Karpas-422 (cell line): ENCODE measurements around the gene RBMS3. TPM values are rescaled to one million over a fixed set of nuclear protein-coding genes. Genes with fewer than 3 reads are reported as not detected.

Source experiments
- DNase-seq: peaks from one replicate; pipeline ENCODE4 v3.0.0-alpha.2; 2015
- H2AFZ ChIP-seq: fragments of 200-600 bp; sonication (generic); 2 replicates; pipeline ENCODE4 v1.6.1; 2014; ENCODE audit warnings: antibody characterized with exemption, low read length, mixed read lengths
- H3K27ac ChIP-seq: fragments of 200-600 bp; sonication (generic); 2 replicates; pipeline ENCODE4 v1.5.1; 2014; ENCODE audit warnings: mild to moderate bottlenecking, low read length, moderate library complexity
- H3K27me3 ChIP-seq: fragments of 200-600 bp; sonication (generic); 2 replicates; pipeline ENCODE4 v1.6.1; 2014; ENCODE audit warnings: low read length, mixed read lengths
- H3K36me3 ChIP-seq: fragments of 200-600 bp; sonication (generic); 2 replicates; pipeline ENCODE4 v1.6.1; 2014; ENCODE audit warnings: low read length, mixed read lengths; ENCODE audit not compliant: insufficient read depth
- H3K4me1 ChIP-seq: fragments of 200-600 bp; sonication (generic); 2 replicates; pipeline ENCODE4 v1.6.1; 2014; ENCODE audit warnings: mild to moderate bottlenecking, low read length, mixed read lengths
- H3K4me2 ChIP-seq: fragments of 200-600 bp; sonication (generic); 2 replicates; pipeline ENCODE4 v1.6.1; 2014; ENCODE audit warnings: low read length, low read depth, mild to moderate bottlenecking; ENCODE audit not compliant: poor library complexity, severe bottlenecking
- H3K4me3 ChIP-seq: fragments of 200-600 bp; sonication (generic); 2 replicates; pipeline ENCODE4 v1.5.1; 2014; ENCODE audit warnings: mild to moderate bottlenecking, antibody characterized with exemption, low read length, mixed read lengths
- H3K79me2 ChIP-seq: fragments of 200-600 bp; sonication (generic); 2 replicates; pipeline ENCODE4 v1.6.1; 2014; ENCODE audit warnings: mild to moderate bottlenecking, low read length, mixed read lengths
- H3K9ac ChIP-seq: fragments of 200-600 bp; sonication (generic); 2 replicates; pipeline ENCODE4 v1.6.0; 2014; ENCODE audit warnings: low read length
- H3K9me2 ChIP-seq: fragments of 200-600 bp; sonication (generic), shearing (Covaris generic); replicated peaks from 2 replicates; pipeline ENCODE4 v1.6.0; 2014; ENCODE audit warnings: mild to moderate bottlenecking, low read length, moderate library complexity; ENCODE audit not compliant: insufficient read depth
- H3K9me3 ChIP-seq: fragments of 300-700, 200-600 bp; sonication (generic); 2 replicates; pipeline ENCODE4 v1.6.1; 2014; ENCODE audit warnings: low read length, mixed read lengths
- H4K20me1 ChIP-seq: fragments of 200-600 bp; sonication (generic); 2 replicates; pipeline ENCODE4 v1.6.1; 2014; ENCODE audit warnings: mild to moderate bottlenecking, antibody characterized with exemption, low read length, low read depth; ENCODE audit not compliant: insufficient read depth
- total RNA-seq: library from RNA; depleted of rRNA; stranded (reverse); fragments of >200 nt; shearing (Covaris generic); gene quantifications from 2 replicates; pipeline ENCODE4 v1.2.3, GENCODE V29; 2014; ENCODE audit warnings: low replicate concordance

Gene RBMS3
- total RNA-seq, 1 experiment from 2014 or later, result not detected

DNA sequence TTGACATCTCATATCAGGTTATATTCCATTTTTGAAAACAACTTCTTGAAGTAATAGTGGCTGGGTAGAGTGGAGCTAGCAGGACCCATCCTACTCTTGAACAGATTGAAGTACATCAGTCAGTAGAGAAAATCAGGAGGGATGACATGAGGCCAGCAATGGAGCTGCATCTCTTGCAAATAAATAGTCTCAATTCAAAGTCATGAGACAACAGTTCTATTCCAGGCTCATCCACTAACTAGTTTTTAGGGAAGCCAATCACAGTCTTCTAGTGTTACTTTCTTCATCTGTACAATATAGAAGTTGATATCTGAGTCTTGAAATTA, 477.2 kb downstream of the RBMS3 start:
- Histone ChIP-seq H3K4me3 (no peak overlapping the region), H3K9ac (no peak overlapping the region), H3K36me3 (no peaks in the 10 kb centered on the region), H3K27ac (no peak overlapping the region), H4K20me1 (no peaks in the 10 kb centered on the region), H3K79me2 (no peaks in the 10 kb centered on the region), H3K4me1 (no peaks in the 10 kb centered on the region), H3K4me2 (no peak overlapping the region), H3K27me3 (no peaks in the 10 kb centered on the region), H3K9me2 (no peaks in the 10 kb centered on the region), H2AFZ (no peak overlapping the region), H3K9me3 (peaks cover 10% of the 10 kb centered on the region)
- DNase-seq, result no peak

DNA sequence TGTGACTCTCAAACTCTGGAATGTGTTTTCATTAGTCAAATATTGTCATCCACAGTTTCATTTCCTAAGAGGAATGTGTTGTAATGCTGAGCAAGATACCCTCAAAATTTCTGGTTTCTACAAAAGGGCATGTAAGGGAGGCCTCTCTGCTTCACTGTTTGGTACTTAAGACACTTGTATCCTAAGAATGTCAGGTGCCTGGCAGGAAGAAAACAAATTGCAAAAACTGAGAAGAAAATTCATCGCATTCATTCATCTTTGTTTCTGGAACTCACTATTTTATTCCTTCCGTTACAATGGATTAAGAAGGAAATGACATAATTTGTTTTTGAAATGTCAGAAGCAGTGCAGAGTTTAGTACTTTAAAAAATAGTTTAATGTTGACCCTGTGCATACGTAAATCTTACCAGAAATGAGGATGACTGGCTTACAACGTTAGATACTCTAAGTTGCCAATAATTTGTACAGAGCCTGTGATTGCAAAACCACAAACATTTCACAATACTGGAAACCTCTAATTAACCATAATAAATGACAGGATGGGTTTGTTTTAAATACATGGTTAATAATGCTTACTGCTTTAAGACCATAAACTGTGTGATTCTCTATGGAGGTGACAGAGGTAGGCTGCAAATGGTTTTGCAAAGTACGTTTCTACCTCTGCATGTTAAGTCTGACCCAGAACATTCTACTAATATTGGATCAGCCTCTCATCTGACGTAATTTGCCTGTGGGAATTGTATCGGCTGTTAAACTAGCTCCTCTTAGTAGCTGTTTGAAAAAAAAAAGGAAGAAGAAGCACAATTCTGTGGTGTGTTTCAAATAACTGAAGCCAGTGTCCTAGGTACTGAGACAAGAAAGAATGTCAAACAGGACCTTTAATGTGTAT, 477.8 kb downstream of the RBMS3 start:
- H3K9me2 ChIP-seq, result no peaks in the 10 kb centered on the region

DNA sequence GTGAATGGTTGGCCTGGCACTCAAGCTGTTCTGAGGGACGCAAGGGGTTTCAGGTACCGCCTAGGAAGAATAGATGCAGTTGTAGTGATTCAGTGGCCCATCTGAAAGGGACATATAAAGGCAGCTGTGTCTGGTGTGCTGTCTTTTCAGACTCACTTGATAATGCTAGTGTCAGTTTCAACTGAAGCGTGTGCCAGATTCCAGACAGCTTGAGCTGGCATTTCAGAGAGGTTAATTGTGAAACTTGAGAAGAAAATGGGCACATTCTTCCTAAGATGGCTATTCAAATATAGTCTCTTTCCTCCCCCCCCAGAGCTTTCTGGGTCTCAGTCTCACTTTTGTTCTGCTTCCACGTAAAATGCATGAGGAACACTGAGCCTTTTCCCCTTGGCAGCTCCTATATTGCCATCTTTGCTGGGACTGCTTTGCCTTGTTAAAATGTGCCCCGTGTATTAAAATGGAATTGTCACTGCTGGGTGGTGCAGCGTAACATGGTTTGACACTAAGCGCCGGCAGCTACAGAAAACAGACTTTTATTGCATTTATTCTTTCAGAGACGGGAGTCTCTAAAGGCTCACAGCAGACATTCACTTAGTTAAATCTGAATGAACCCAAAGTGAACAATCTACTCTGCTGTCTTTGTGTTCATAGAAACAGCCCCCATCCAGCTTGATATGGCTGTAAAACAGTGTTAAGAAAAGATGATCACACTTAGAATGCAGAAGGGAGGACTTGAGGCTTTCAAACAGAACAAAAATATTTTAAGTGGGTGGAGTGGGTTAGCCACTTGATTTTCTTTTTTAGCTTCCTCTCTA, 478.7 kb downstream of the RBMS3 start:
- Histone ChIP-seq H3K4me2 (no peak overlapping the region), H3K27me3 (no peaks in the 10 kb centered on the region), H3K27ac (no peak overlapping the region), H3K4me3 (no peak overlapping the region), H3K4me1 (no peaks in the 10 kb centered on the region), H3K9me3 (peaks cover 5% of the 10 kb centered on the region), H3K79me2 (no peaks in the 10 kb centered on the region), H4K20me1 (no peaks in the 10 kb centered on the region), H3K9me2 (no peaks in the 10 kb centered on the region), H2AFZ (no peak overlapping the region), H3K36me3 (no peaks in the 10 kb centered on the region), H3K9ac (no peak overlapping the region)
- no peak for DNase-seq

More for the DNA sequence above, 477.8 kb downstream of the RBMS3 start:
- H3K27ac ChIP-seq, result no peak overlapping the region
- H3K4me3 ChIP-seq, result no peak overlapping the region
- no peaks in the 10 kb centered on the region for H3K27me3 ChIP-seq
- no peaks in the 10 kb centered on the region for H3K4me1 ChIP-seq
- H3K36me3 ChIP-seq, result no peaks in the 10 kb centered on the region
- no peaks in the 10 kb centered on the region for H4K20me1 ChIP-seq
- peaks cover 8% of the 10 kb centered on the region for H3K9me3 ChIP-seq
- H2AFZ ChIP-seq, result no peak overlapping the region
- H3K79me2 ChIP-seq, result no peaks in the 10 kb centered on the region
- H3K4me2 ChIP-seq, result no peak overlapping the region
- DNase-seq, result no peak
- H3K9ac ChIP-seq, result no peak overlapping the region

DNA sequence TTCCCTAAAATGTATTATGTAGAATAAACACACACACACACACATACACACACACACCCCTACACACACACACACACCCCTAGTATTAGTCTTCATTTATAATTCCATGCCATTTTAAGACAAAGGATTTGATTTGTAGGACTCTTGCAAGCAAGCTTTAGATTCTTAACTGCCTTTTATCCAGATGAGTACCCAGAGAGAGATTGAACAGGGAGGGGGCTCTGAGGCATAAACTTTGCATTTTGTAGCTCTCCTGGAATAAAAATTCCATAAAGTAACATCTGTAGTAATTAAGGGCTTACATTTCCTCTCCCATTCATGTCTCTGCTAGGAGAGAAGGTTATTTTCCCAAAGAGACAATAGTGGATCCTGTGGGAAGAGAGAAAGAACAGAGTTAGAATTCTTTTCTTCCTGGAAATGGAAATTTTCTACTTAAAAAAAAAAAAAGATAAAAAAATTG, 479.4 kb downstream of the RBMS3 start:
- H3K9me3 ChIP-seq, result peaks cover 7% of the 10 kb centered on the region
- H3K9ac ChIP-seq, result no peak overlapping the region
- H3K27ac ChIP-seq, result no peak overlapping the region
- no peak for DNase-seq
- no peaks in the 10 kb centered on the region for H3K27me3 ChIP-seq
- H3K4me1 ChIP-seq, result no peaks in the 10 kb centered on the region
- H3K36me3 ChIP-seq, result no peaks in the 10 kb centered on the region
- H3K9me2 ChIP-seq, result no peaks in the 10 kb centered on the region
- H4K20me1 ChIP-seq, result no peaks in the 10 kb centered on the region
- H3K4me2 ChIP-seq, result no peak overlapping the region
- no peak overlapping the region for H3K4me3 ChIP-seq
- H3K79me2 ChIP-seq, result no peaks in the 10 kb centered on the region
- H2AFZ ChIP-seq, result no peak overlapping the region

DNA sequence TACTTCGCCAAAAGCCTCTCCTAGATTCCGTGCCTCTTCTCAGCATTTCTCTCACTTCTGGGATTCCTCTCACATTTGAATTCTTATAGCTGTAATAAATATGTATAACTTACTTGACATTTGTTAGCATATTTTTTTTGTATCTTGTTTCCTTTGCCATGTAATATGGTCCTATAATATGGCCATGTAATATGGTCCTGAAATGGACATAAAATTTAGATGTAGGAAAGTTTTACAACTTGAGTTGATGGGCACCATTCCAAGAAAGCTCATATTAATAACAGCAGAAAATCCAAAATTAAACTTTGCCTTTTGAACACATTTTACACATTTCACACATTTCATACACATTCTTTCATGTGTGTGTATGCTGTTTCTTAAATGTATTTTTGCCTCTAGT, 480.6 kb downstream of the RBMS3 start:
- Histone ChIP-seq H3K4me3 (no peak overlapping the region), H3K27ac (no peak overlapping the region), H4K20me1 (no peaks in the 10 kb centered on the region), H3K79me2 (no peaks in the 10 kb centered on the region), H3K27me3 (no peaks in the 10 kb centered on the region), H2AFZ (no peak overlapping the region), H3K4me1 (no peaks in the 10 kb centered on the region), H3K4me2 (no peak overlapping the region), H3K9me3 (peaks cover 7% of the 10 kb centered on the region), H3K9ac (no peak overlapping the region), H3K9me2 (no peaks in the 10 kb centered on the region), H3K36me3 (no peaks in the 10 kb centered on the region)
- no peak for DNase-seq

DNA sequence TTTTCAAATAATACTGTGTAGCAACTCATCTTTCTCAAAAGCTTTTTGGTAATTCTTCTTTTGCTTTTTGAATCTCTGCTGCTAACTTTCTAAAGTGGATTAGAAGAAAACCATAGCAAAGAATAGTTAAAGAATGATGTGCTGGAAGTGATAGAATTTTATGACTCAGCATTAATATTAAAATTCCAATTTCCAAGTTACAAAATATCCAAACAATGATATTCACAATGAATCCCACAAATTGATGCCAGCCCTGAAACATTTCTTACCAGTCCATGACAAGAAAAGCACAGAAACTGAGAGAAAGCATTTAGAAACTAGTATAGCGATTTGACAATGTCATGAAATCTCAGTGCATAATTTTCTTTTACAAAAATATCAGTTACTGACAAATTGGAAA, 482.2 kb downstream of the RBMS3 start:
- Histone ChIP-seq H3K4me3 (no peak overlapping the region), H3K4me1 (no peaks in the 10 kb centered on the region), H2AFZ (no peak overlapping the region), H3K4me2 (no peak overlapping the region), H3K36me3 (no peaks in the 10 kb centered on the region), H3K9me2 (no peaks in the 10 kb centered on the region), H3K27ac (no peak overlapping the region), H4K20me1 (no peaks in the 10 kb centered on the region), H3K27me3 (no peaks in the 10 kb centered on the region), H3K9me3 (peaks cover 7% of the 10 kb centered on the region), H3K79me2 (no peaks in the 10 kb centered on the region), H3K9ac (no peak overlapping the region)
- DNase-seq, result no peak

DNA sequence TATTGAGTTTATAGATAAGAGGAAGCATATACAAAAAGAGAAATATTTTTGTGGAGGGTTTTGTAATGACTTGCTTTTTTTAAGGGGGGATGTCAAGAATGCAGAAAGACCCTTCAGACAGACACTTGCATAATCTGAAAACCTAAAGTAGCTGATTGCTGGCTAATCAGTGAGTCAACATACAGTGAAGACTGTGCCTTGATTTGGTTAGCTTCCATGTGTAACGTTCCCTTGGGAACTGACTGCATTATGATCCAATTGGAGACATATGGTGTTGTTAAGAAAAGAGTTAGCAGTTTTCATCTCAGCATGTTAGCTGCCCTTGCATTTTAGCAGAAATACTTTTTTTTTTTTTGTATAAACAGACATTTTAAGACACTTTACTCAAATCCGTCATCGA, 483.2 kb downstream of the RBMS3 start:
- no peak overlapping the region for H2AFZ ChIP-seq
- H3K9me2 ChIP-seq, result no peaks in the 10 kb centered on the region
- no peaks in the 10 kb centered on the region for H4K20me1 ChIP-seq
- no peak overlapping the region for H3K9ac ChIP-seq
- no peak overlapping the region for H3K4me3 ChIP-seq
- no peaks in the 10 kb centered on the region for H3K27me3 ChIP-seq
- H3K4me1 ChIP-seq, result no peaks in the 10 kb centered on the region
- no peak overlapping the region for H3K4me2 ChIP-seq
- DNase-seq, result no peak
- H3K36me3 ChIP-seq, result no peaks in the 10 kb centered on the region
- H3K9me3 ChIP-seq, result peaks cover 3% of the 10 kb centered on the region; the same call in 1 of the 2 replicates
- no peaks in the 10 kb centered on the region for H3K79me2 ChIP-seq
- H3K27ac ChIP-seq, result no peak overlapping the region

DNA sequence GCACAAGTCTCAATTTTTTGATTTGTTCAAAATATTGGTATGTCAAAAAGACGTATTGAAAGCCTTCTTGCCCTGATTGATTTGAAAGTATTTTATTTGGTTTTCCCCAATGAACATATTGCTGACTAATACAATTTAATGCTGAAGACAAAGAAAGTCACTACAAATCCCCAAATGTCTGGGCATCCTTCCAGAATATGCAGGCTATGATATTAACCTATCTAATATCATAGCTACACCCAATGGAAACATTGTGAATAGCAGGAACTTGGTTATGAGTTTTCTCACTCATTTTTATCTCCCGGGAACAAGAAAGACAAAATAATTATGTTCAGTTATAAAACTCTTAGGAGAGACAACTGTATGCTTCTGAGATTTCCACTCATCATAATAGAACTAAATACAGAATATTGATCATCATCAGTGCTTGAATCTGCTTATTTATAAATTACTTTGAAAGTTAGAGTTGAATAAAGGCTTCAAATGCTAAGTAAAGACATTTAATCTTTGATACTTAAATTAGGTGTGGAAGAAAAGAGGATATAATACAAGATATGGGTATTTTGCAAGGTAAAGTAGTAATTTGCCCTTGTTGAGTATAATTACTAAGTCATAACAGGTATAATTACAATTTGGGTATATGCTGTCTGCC, 483.9 kb downstream of the RBMS3 start:
- H3K4me2 ChIP-seq, result no peak overlapping the region
- no peak overlapping the region for H3K4me3 ChIP-seq
- no peaks in the 10 kb centered on the region for H3K9me2 ChIP-seq
- no peak overlapping the region for H3K27ac ChIP-seq
- no peaks in the 10 kb centered on the region for H3K4me1 ChIP-seq
- no peaks in the 10 kb centered on the region for H4K20me1 ChIP-seq
- peaks cover 2% of the 10 kb centered on the region; the same call in 1 of the 2 replicates for H3K9me3 ChIP-seq
- H3K79me2 ChIP-seq, result no peaks in the 10 kb centered on the region
- H2AFZ ChIP-seq, result no peak overlapping the region
- no peaks in the 10 kb centered on the region for H3K27me3 ChIP-seq
- H3K36me3 ChIP-seq, result no peaks in the 10 kb centered on the region
- no peak overlapping the region for H3K9ac ChIP-seq
- DNase-seq, result no peak
